KMS-11 (cell line): ENCODE measurements around the gene AXDND1.

Experiments
- H2AFZ ChIP-seq: fragments of 200-600 bp; sonication (generic); 2 replicates; pipeline ENCODE4 v1.6.1; 2016; ENCODE audit warnings: antibody characterized with exemption, mixed run types, low read depth
- H3K27ac ChIP-seq: fragments of 200-600 bp; sonication (generic); 2 replicates; pipeline ENCODE4 v1.6.1; 2016; ENCODE audit warnings: mild to moderate bottlenecking, mixed run types
- H3K27me3 ChIP-seq: fragments of 200-600 bp; sonication (generic); 2 replicates; pipeline ENCODE4 v1.6.1; 2017; ENCODE audit warnings: mild to moderate bottlenecking, low read depth, mixed run types, moderate library complexity; ENCODE audit not compliant: insufficient read depth
- H3K36me3 ChIP-seq: fragments of 200-600 bp; sonication (generic); 2 replicates; pipeline ENCODE4 v1.6.1; 2017; ENCODE audit warnings: mild to moderate bottlenecking, mixed run types; ENCODE audit not compliant: insufficient read depth
- H3K4me1 ChIP-seq: fragments of 200-600 bp; sonication (generic); 2 replicates; pipeline ENCODE4 v1.6.1; 2016; ENCODE audit warnings: mild to moderate bottlenecking, low read depth, mixed run types; ENCODE audit not compliant: poor library complexity, severe bottlenecking
- H3K4me2 ChIP-seq: fragments of 200-600 bp; sonication (generic); 2 replicates; pipeline ENCODE4 v1.7.0; 2016; ENCODE audit warnings: mild to moderate bottlenecking, mixed run types
- H3K4me3 ChIP-seq: fragments of 200-600 bp; sonication (generic); IDR thresholded peaks from 2 replicates; pipeline ENCODE4 v1.6.1; 2017; ENCODE audit warnings: low read depth, low read length, mixed read lengths; ENCODE audit not compliant: insufficient read depth
- H3K79me2 ChIP-seq: fragments of 200-600 bp; sonication (generic); 2 replicates; pipeline ENCODE4 v1.6.1; 2016; ENCODE audit warnings: low read depth, mixed run types; ENCODE audit not compliant: insufficient read depth
- H3K9ac ChIP-seq: fragments of 200-600 bp; sonication (generic); 2 replicates; pipeline ENCODE4 v1.6.1; 2016; ENCODE audit warnings: mild to moderate bottlenecking, mixed run types
- H4K20me1 ChIP-seq: fragments of 200-600 bp; sonication (generic); 2 replicates; pipeline ENCODE4 v1.6.1; 2016; ENCODE audit warnings: mild to moderate bottlenecking, mixed run types; ENCODE audit not compliant: insufficient read depth
- TF ChIP-seq, protein P1 (sequence below): fragments of 200-600 bp; sonication (generic); conservative IDR thresholded peaks from 2 replicates; pipeline ENCODE4 v1.6.1; 2017; ENCODE audit warnings: low read depth, mild to moderate bottlenecking, antibody characterized with exemption, low read length, moderate library complexity, mixed read lengths

Gene AXDND1

DNA sequence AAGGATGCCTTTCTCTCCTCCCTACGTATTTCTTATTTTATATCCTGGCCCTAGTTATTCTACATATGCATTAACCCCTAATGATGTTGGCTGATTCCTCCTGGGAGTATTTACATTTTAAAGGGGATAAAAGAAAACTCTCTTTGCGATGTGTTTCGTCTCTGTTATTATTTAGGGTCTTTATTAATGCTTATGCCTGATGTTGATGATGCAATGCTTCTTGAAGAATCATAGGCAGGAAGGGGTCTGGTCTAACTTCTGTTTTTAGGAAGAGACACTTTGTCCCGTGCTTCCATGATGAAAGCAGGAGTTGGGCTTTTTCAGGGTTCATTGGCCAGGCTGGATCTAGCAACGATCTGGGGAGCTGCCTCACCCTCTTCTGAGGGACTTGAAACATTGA is 210.7 kb downstream of the AXDND1 start:
- TF ChIP-seq, protein P1, sequence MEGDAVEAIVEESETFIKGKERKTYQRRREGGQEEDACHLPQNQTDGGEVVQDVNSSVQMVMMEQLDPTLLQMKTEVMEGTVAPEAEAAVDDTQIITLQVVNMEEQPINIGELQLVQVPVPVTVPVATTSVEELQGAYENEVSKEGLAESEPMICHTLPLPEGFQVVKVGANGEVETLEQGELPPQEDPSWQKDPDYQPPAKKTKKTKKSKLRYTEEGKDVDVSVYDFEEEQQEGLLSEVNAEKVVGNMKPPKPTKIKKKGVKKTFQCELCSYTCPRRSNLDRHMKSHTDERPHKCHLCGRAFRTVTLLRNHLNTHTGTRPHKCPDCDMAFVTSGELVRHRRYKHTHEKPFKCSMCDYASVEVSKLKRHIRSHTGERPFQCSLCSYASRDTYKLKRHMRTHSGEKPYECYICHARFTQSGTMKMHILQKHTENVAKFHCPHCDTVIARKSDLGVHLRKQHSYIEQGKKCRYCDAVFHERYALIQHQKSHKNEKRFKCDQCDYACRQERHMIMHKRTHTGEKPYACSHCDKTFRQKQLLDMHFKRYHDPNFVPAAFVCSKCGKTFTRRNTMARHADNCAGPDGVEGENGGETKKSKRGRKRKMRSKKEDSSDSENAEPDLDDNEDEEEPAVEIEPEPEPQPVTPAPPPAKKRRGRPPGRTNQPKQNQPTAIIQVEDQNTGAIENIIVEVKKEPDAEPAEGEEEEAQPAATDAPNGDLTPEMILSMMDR = no peak
- H2AFZ ChIP-seq = no peak overlapping the region
- no peak overlapping the region for H3K4me3 ChIP-seq
- no peak overlapping the region for H3K4me2 ChIP-seq
- no peaks in the 10 kb centered on the region for H3K79me2 ChIP-seq
- H3K36me3 ChIP-seq = no peaks in the 10 kb centered on the region
- H3K9ac ChIP-seq = no peak overlapping the region
- no peaks in the 10 kb centered on the region for H3K27me3 ChIP-seq
- no peaks in the 10 kb centered on the region for H4K20me1 ChIP-seq
- H3K27ac ChIP-seq = no peak overlapping the region
- H3K4me1 ChIP-seq = no peaks in the 10 kb centered on the region

DNA sequence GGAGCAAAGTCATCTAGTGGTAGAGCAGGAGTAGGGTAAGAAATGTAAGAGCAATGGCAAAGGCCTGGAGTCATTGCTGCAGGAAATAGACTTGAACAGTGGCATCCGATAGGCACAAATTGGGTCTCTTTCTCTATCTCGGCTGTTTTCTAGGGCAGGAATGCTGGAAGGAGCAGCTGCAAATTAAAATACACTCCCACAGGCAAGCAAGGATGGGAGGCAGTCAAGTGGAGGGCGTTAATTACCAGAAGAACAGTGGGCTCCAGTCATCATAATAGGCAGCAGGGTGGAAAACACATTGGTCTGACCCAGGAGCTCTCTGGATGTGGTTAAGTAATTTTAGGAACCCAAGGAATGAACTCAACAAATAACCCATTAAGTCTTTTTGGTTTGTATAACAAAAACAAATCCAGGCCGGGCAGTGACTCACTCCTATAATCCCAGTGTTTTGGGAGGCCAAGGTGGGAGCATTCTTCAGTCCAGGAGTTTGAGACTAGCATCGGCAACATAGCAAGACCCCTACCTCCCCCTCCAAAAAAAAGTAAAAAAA is 218.1 kb downstream of the AXDND1 start:
- Histone ChIP-seq H3K36me3 (no peaks in the 10 kb centered on the region), H3K4me1 (no peaks in the 10 kb centered on the region)
- TF ChIP-seq, protein P1 = no peak

DNA sequence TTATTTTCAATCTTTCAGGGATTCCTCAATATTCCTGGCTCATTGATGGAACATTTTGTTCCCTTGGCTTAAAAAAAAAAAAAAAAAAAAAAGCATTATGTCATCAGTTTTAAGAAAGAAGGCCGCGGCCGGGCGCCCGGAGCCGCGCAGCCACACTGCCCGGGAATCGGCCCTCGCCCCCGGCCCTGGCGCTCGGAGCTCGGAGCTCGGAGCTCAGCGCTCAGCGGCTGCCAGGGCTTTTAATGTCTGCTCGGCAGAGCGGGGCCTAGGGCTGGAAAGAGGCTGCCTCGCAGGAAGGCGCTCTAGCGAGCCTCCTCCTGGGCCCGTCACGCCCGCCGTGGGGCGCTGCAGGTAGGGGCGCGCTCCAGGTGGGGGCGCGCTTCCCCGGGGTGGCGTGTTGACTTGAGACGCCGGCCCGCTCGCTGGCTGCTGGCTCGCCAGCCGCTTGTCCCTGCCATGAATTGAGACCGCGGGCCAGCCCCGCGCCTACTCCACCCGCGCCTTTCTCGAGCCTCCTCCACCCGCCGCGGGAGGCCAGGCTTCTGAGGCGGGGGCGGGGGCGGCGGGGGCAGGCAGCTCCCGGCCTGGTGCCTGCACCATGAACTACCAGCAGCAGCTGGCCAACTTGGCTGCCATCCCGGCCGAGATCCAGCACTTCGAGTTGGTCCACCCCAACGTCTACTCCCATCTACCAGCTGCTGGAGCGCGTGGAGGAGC is 220.5 kb downstream of the AXDND1 start:
- no peak overlapping the region for H3K4me3 ChIP-seq
- no peak overlapping the region for H3K27ac ChIP-seq
- TF ChIP-seq, protein P1 = no peak
- H3K4me1 ChIP-seq = no peaks in the 10 kb centered on the region
- no peaks in the 10 kb centered on the region for H3K27me3 ChIP-seq
- H4K20me1 ChIP-seq = no peaks in the 10 kb centered on the region
- H2AFZ ChIP-seq = no peak overlapping the region
- H3K9ac ChIP-seq = no peak overlapping the region
- no peaks in the 10 kb centered on the region for H3K79me2 ChIP-seq
- H3K4me2 ChIP-seq = no peak overlapping the region
- H3K36me3 ChIP-seq = no peaks in the 10 kb centered on the region

More for the DNA sequence above, 218.1 kb downstream of the AXDND1 start:
- Histone ChIP-seq H3K9ac (no peak overlapping the region), H3K79me2 (no peaks in the 10 kb centered on the region), H3K27ac (no peak overlapping the region), H3K27me3 (no peaks in the 10 kb centered on the region), H2AFZ (no peak overlapping the region), H3K4me2 (no peak overlapping the region), H3K4me3 (no peak overlapping the region), H4K20me1 (no peaks in the 10 kb centered on the region)

DNA sequence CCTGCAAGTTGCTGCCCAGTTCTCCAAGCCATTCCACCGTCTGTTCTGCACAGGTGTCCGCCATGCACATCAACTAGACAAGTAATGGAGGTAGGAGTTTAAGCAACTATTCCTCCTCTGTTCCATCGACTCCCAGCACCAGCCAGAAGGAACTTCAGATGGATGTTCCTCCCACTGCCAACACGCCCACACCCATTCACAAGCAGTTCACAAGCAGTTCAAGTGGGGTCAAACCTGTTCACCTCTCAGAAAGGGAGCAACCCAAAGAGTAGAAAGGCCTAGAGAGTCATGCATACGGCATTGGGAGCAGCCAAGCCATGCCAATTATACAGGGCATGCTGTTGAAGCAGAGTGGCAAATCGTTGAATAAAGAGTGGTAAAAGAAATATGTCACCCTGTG is 221.6 kb downstream of the AXDND1 start:
- H3K9ac ChIP-seq = no peak overlapping the region
- no peak overlapping the region for H3K4me3 ChIP-seq
- H3K4me2 ChIP-seq = no peak overlapping the region
- no peak overlapping the region for H3K27ac ChIP-seq
- H3K79me2 ChIP-seq = no peaks in the 10 kb centered on the region
- no peaks in the 10 kb centered on the region for H3K36me3 ChIP-seq
- no peaks in the 10 kb centered on the region for H3K4me1 ChIP-seq
- no peaks in the 10 kb centered on the region for H4K20me1 ChIP-seq
- no peaks in the 10 kb centered on the region for H3K27me3 ChIP-seq
- TF ChIP-seq, protein P1 = no peak
- H2AFZ ChIP-seq = no peak overlapping the region
